ENCODE measurements around the gene TMEM59L.

Gene TMEM59L

DNA sequence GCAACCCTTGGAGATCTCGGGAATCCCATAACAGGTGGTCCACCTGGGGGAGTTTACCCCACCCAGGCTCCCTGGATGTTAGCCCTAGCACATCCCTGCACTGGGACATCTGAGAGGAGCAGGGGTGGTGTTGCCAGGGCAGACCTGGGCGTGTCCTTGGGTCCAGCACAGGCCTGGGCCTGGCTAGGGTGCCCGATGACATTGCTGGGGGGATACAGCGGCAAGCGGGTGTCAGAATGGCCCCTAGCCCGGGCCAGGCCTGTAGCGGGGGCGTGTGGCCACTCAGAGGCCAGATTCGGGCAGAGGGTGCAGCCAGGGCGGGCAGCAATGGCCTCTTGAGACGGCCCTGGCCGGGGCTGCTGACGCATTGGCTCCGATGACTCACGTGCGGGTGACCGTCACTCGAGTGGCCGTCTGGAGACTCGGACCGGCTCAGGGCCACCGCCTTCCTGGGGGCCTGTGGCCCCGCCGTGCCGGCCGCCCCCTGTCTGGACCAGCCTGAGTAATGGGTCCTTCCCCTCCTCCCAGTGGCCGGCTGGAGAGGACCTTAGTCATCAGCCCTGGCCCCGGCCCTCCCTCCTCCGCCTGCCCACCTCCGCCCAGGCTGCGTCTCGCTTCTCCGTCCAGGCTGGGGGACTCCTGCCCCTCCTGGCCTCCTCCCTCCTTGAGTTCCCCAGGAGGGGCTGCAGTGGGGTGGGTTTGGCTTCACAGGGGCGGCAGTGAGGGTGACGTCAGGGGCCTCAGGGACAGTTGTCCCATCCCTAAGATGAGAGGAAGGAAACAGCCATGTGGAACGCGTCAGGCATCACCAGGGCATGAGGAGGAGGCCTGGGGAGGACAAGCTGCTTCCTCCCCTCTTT, 47.6 kb downstream of the TMEM59L start:
- no peak for DNase-seq

GRCh38 chr19:18660939-18661670, 48.4 kb downstream of the TMEM59L start:
- DNase-seq = no peak

DNA sequence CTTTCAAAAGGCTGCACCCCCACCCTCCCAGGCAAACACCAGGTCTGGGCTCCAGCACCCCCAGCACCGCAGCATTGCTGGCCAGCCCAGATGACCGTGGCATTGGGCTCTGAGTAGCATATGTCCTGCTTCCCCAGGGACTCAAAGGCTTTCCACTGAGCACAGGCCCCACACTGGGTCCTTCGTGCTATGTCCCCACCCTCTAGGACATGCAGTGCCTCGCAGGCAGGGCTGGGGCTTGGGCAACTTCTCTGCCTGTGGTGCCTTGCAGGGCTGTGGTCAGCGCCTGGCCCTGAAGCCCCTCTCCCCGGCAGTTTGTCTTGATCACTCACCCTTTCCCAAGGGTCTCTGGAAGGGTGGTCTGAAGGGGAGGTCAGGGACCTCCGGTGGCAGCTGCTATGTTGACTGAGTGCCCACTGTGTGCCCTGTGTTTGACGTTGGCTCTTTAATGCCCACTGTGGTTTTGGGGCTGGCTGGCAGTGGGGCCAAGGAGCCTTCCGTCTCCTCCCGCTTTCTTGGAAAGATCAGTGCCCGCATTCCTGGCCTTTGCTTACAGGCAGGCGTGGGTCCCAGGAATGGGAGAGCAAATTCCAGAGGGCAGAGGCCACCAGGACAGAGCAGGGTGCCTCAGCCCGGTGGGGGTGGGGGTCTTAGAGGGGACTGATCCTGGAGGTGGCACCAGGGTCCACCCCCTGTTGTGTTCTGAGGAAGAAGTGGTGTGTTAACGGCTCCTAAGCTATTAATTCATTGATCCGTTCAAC, 50.5 kb downstream of the TMEM59L start:
- no peak for DNase-seq

DNA sequence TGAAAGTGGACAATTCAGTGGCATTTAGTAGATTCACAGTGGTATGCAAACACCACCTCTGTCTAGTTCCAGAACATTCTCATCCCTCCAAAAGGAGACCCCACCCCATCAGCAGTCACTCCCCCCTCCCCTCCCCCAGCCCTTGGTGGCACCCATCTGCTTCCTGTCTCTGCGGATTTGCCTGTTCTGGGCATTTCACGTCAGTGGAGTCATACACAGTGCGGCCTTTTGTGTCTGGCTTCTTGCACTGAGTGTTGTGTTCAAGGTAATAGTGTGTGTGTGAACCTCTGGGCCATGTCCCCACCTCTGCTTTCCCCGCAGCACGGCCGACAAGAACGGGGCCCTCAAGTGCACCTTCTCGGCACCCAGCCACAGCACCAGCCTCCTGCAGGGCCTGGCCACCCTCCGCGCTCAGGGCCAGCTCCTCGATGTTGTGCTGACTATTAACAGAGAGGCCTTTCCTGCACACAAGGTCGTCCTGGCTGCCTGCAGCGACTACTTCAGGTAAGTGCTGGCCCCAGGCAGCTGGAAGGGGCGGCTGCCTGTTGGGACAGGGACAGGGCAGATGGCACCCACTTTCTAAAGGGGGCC, 51.4 kb downstream of the TMEM59L start:
- DNase-seq = peak; percentile 37

- DNase-seq = no peak
These were observed 53.1 kb downstream of the TMEM59L start for GRCh38 chr19:18665771-18666202.

DNA sequence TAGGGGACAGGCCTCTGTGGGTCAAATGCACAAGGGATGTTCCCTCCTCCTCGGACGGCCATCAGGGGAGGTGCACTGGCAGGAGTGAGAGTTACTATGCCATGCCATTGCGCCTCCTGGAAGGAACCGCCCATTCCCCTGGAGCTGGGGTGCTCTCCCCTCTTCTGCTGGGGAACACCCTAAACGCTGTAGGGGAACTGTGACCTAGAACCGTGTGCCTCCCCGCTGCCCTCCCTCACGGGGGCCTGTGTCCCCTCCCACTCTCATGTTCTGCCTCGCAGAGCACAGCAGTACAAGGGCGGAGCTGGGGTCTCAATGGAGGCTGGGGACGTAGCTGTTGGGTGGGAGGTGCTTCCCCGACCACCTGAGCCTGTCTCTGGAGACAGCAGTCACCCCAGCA, 53.6 kb downstream of the TMEM59L start:
- DNase-seq = no peak

- DNase-seq = no peak
These were observed 54.1 kb downstream of the TMEM59L start for GRCh38 chr19:18666784-18667183.

DNA sequence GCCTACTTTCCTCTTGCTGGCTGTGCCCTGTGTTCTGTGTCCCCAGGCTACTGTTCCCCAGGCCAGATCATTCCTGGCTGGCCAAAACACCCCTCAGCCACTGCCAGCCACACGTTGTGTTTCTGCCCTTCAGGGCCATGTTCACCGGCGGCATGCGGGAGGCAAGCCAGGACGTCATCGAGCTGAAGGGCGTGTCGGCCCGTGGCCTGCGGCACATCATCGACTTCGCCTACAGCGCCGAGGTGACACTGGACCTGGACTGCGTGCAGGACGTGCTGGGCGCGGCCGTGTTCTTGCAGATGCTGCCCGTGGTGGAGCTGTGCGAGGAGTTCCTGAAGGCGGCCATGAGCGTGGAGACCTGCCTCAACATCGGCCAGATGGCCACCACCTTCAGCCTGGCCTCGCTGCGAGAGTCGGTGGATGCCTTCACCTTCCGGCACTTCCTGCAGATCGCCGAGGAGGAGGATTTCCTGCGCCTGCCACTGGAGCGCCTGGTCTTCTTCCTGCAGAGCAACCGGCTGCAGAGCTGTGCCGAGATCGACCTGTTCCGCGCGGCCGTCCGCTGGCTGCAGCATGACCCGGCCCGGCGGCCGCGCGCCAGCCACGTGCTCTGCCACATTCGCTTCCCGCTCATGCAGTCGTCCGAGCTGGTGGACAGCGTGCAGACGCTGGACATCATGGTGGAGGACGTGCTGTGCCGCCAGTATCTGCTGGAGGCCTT, 55.0 kb downstream of the TMEM59L start:
- DNase-seq = no peak

DNA sequence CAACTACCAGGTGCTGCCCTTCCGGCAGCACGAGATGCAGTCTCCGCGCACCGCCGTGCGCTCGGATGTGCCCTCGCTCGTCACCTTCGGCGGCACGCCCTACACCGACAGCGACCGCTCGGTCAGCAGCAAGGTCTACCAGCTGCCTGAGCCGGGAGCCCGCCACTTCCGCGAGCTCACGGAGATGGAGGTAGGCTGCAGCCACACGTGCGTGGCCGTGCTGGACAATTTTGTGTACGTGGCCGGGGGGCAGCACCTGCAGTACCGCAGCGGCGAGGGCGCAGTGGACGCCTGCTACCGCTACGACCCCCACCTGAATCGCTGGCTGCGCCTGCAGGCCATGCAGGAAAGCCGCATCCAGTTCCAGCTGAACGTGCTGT, 55.6 kb downstream of the TMEM59L start:
- no peak for DNase-seq

DNA sequence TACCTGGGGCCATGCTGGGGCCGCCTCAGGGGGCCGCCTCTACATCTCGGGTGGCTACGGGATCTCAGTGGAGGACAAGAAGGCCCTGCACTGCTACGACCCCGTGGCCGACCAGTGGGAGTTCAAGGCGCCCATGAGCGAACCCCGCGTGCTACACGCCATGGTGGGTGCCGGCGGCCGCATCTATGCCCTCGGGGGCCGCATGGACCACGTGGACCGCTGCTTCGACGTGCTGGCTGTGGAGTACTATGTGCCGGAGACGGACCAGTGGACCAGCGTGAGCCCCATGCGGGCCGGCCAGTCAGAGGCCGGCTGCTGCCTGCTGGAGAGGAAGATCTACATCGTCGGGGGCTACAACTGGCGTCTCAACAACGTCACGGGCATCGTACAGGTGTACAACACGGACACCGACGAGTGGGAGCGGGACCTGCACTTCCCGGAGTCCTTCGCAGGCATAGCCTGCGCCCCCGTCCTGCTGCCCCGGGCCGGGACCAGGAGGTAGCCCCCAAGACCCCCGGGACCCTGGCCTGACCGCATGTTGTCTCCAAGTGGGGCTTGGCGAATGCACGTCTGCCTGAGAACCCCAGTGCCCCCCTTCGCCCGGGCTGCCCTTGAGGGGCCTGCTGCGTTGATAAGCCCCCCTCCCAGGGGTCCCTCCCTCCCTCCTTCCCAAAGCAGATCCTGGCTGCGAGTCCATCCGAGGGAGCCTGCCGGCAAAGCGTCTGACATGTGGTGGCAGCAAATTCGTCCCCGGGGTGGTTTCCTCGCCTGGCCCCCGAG, 56.3 kb downstream of the TMEM59L start:
- DNase-seq = no peak

GRCh38 chr19:18669524-18669817, 56.8 kb downstream of the TMEM59L start:
- no peak for DNase-seq

DNA sequence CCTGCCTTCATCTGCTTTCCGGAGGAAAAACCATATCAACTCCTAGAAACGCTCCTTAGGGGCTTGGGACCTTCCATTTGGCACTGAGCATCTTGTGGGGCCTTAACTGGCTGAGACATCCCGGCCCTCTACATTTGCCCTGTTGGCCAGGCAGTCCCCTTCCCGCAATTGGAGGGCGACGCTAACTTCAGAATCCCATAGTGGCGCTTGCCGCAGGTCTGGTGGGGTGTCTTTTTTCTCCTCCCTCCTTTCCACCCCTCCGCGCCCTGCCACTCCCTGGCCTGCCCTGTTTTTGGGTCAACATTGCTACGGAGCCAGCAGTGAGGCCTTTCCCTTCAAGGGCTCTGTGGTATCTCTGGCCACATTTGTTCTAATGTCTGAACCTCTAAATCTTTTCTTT, 57.2 kb downstream of the TMEM59L start:
- no peak for DNase-seq

GRCh38 chr19:18670312-18670711, 57.6 kb downstream of the TMEM59L start:
- DNase-seq = no peak
